ENCODE data around the gene MEOX1. TPM values are rescaled to one million over a fixed set of nuclear protein-coding genes. Genes with fewer than 3 reads are reported as not detected.

The MEOX1 gene
- total and polyA plus RNA-seq, 2 of the 8 experiments (the other 6 are each of a cell fraction or from before 2014, with no cell fraction given), result not detected

DNA sequence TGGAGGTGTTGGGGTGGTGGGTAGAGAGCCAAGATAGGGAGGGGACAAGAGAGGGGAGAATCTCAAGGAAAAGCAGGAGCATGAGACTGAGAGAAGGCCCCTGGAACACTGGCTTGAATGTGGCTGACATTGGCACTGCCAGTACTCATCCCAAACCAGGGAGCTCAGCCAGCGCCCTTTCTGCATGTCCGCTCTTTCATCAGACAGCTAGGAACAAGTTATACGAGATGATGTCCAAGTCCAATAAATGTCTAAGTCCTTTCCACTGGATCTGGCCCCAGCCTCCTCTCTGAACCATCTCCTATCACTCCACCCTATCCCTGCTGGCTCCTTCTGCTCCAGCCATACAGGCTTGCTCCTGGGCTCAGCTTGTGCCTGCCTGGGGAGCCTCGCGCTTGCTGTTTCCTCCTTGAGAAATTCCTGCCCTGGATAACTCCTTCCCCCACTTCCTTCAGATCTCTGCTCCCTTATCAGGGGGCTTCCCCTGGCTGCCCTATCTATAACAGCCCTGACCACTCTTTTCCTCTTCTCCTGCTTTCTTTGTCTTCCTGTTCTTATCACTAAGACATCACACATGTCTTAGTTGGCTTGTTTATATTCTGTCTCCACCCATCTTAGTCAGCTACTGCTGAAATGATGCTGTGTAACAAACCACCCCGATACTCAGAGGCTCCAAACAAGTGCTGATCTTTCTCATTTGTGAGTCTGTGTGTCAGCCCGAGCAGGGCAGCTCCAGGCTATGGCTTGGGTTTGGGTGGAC lies 37.1 kb upstream of the MEOX1 start (continued):
- TF ChIP-seq MAX (IDR thresholded peaks at IDR 0.05), result no peak
